ENCODE measurements around the gene DLD. TPM values are rescaled to one million over a fixed set of nuclear protein-coding genes. Genes with fewer than 3 reads are reported as not detected.
"Not testable (repeated sequence)": the region's sequence is repeated elsewhere in the genome, so short reads cannot be mapped to it uniquely, and the experiment has no call there.

Gene DLD
- total RNA-seq, 2 experiments from 2014 or later, result 43.8 to 82.3 TPM

DNA sequence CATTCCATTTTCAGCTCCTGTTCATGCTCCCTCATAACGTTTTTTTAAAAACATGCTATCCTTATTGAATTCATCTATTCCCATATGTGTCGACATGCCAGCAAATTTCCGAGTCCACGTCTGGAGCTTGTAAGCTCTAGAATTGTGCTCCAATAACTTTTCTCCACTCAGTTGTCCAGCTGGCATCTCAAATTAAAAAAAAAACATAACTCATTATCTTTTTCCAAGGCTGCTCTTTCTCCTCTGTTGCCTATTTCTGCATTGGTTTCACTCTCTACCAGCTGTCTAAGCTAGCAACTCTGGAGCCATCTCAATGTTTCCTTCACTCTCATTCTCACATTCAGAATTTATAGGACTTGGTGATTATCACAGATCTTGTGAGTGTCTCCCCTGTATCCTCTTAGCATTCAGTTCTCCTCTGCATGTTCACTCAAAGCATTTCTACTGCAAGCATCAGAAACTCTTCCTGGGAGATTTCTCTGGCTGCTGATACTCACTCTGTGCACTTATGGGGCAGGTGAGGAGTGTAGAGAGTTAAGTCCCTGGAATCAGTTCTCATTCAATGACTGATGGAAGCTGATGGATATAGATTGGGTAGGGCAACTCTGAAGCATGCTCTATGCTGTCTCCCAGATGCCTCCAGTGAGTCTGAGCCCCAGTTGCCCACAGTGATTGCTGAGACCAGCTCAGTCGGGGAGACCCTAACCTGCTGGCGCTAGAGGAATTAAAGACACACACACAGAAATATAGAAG is 6.7 kb upstream of the DLD start:
- H3K79me2 ChIP-seq (ENCODE audit: insufficient read depth, low read depth, low read length), result no peaks in the 10 kb centered on the region
- no peak overlapping the region for H3K4me2 ChIP-seq (ENCODE audit: low read length)
- no peaks in the 10 kb centered on the region for H4K20me1 ChIP-seq (ENCODE audit: insufficient read depth, low read length)
- TF ChIP-seq EZH2phosphoT487 (IDR thresholded peaks at IDR 0.05; ENCODE audit: borderline replicate concordance, low read depth, low read length), result no peak
- TF ChIP-seq, protein P1, sequence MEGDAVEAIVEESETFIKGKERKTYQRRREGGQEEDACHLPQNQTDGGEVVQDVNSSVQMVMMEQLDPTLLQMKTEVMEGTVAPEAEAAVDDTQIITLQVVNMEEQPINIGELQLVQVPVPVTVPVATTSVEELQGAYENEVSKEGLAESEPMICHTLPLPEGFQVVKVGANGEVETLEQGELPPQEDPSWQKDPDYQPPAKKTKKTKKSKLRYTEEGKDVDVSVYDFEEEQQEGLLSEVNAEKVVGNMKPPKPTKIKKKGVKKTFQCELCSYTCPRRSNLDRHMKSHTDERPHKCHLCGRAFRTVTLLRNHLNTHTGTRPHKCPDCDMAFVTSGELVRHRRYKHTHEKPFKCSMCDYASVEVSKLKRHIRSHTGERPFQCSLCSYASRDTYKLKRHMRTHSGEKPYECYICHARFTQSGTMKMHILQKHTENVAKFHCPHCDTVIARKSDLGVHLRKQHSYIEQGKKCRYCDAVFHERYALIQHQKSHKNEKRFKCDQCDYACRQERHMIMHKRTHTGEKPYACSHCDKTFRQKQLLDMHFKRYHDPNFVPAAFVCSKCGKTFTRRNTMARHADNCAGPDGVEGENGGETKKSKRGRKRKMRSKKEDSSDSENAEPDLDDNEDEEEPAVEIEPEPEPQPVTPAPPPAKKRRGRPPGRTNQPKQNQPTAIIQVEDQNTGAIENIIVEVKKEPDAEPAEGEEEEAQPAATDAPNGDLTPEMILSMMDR (conservative IDR thresholded peaks at IDR 0.05; ENCODE audit: low read length), result no peak
- H3K9me3 ChIP-seq (ENCODE audit: low read length), result no peaks in the 10 kb centered on the region
- H3K9me2 ChIP-seq (ENCODE audit: insufficient read depth, low read length), result no peaks in the 10 kb centered on the region
- H2AFZ ChIP-seq (ENCODE audit: low read length), result no peak overlapping the region
- H3K27ac ChIP-seq (ENCODE audit: low read depth, low read length, poor library complexity, severe bottlenecking), result no peak overlapping the region
- H3K36me3 ChIP-seq (ENCODE audit: insufficient read depth, low read length), result no peaks in the 10 kb centered on the region
- intact Hi-C loops (cut with micrococcal nuclease; ENCODE audit: unreplicated experiment), result no loop called here
- DNase-seq (ENCODE audit: low spot score), result no peak
- no peaks in the 10 kb centered on the region for H3K4me1 ChIP-seq (ENCODE audit: insufficient read depth, low read length, poor library complexity, severe bottlenecking)
- POLR2A ChIA-PET, result no interaction called here
- no peak overlapping the region for H3K4me3 ChIP-seq (ENCODE audit: low read depth, low read length, poor library complexity, severe bottlenecking)
- BruUV-seq (replicated peaks), result no TSS peak
- CTCF ChIA-PET (ENCODE audit: unreplicated experiment), result no interaction called here

DNA sequence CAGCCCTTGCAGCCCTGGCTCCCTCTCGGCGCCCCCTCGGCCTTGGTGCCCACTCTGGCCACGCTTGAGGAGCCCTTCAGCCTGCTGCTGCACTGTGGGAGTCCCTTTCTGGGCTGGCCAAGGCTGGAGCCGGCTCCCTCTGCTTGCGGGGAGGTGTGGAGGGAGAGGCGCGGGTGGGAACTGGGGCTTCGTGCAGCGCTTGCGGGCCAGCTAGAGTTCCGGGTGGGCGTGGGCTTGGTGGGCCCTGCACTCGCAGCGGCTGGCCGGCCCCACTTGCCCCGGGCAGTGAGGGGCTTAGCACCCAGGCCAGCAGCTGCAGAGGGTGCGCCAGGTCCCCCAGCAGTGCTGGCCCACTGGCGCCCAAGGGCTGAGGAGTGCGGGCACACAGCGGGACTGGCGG is 3.2 kb upstream of the DLD start:
- BruUV-seq (replicated peaks); DNase-seq (ENCODE audit: low spot score); CTCF ChIA-PET (ENCODE audit: unreplicated experiment); H4K20me1 ChIP-seq (ENCODE audit: insufficient read depth, low read length); H3K36me3 ChIP-seq (ENCODE audit: insufficient read depth, low read length); H3K27ac ChIP-seq (ENCODE audit: low read depth, low read length, poor library complexity, severe bottlenecking); H2AFZ ChIP-seq (ENCODE audit: low read length); H3K9me2 ChIP-seq (ENCODE audit: insufficient read depth, low read length); H3K4me2 ChIP-seq (ENCODE audit: low read length); H3K4me3 ChIP-seq (ENCODE audit: low read depth, low read length, poor library complexity, severe bottlenecking); POLR2A ChIA-PET; H3K9me3 ChIP-seq (ENCODE audit: low read length); intact Hi-C loops (cut with micrococcal nuclease; ENCODE audit: unreplicated experiment): not testable (repeated sequence)
- Histone ChIP-seq H3K79me2 (ENCODE audit: insufficient read depth, low read depth, low read length) (peaks cover 17% of the 10 kb centered on the region), H3K4me1 (ENCODE audit: insufficient read depth, low read length, poor library complexity, severe bottlenecking) (peaks cover 16% of the 10 kb centered on the region)

DNA sequence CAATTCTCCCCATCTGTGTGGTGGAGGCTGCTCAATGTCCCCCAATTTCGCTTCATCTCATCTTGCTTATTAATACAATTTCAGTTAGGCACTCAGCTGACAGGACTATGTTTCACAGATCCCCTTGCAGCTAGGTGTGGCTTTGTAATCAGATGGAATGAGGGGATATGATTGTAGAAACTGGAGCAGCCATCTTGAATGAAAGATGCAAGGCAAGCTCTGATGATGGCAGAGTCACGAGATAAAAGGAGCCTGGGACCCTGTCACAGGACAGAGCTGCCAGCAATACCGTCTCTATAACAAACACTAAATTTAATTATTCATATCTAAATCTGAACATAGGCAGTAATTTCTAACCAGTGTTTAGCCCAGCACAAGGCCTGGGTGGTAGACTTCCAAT is 991 bp upstream of the DLD start:
- DNase-seq (ENCODE audit: low spot score), result no peak
- ChIA-PET CTCF (ENCODE audit: unreplicated experiment) (interaction anchor here (0.7 kb wide), 1 partner anchor 11 kb away, joined by 3 read pairs; no protein-coding TSS in a partner anchor), POLR2A (interaction anchor here (0.5 to 2.7 kb wide), 8 partner anchors 9 to 822 kb away, joined by 3 to 17 read pairs (median 4); no protein-coding TSS in a partner anchor)
- Histone ChIP-seq H3K4me2 (ENCODE audit: low read length) (peak overlapping the region; percentile 77), H3K4me3 (ENCODE audit: low read depth, low read length, poor library complexity, severe bottlenecking) (peak overlapping the region; percentile 82), H3K27ac (ENCODE audit: low read depth, low read length, poor library complexity, severe bottlenecking) (no peak overlapping the region), H2AFZ (ENCODE audit: low read length) (peak overlapping the region; percentile 93), H3K36me3 (ENCODE audit: insufficient read depth, low read length) (peaks cover 24% of the 10 kb centered on the region), H4K20me1 (ENCODE audit: insufficient read depth, low read length) (0 out of 2 replicates have a peak, but pooled peaks cover 6% of the 10 kb centered on the region), H3K9me2 (ENCODE audit: insufficient read depth, low read length) (no peaks in the 10 kb centered on the region), H3K79me2 (ENCODE audit: insufficient read depth, low read depth, low read length) (peaks cover 39% of the 10 kb centered on the region), H3K4me1 (ENCODE audit: insufficient read depth, low read length, poor library complexity, severe bottlenecking) (peaks cover 30% of the 10 kb centered on the region), H3K9me3 (ENCODE audit: low read length) (no peaks in the 10 kb centered on the region)
- BruUV-seq (replicated peaks), result no TSS peak
- no peak for TF ChIP-seq EZH2phosphoT487 (IDR thresholded peaks at IDR 0.05; ENCODE audit: borderline replicate concordance, low read depth, low read length)
- TF ChIP-seq, protein P1 (conservative IDR thresholded peaks at IDR 0.05; ENCODE audit: low read length), result no peak
- intact Hi-C loops (cut with micrococcal nuclease; ENCODE audit: unreplicated experiment), result loop anchor here (5.0 kb wide), 1 partner anchor 148 kb away; the partner anchor contains the start of gene CBLL1
